Coronary artery (tissue), 2 donors: ENCODE measurements around the gene FCRL4.
"Not testable (repeated sequence)": the region's sequence is repeated elsewhere in the genome, so short reads cannot be mapped to it uniquely, and the experiment has no call there.

Experiments
- DNase-seq: peaks from one replicate; pipeline ENCODE4 v3.0.0-alpha.2; 2017; ENCODE audit warnings: low spot score
- H3K27ac ChIP-seq, 2 donors: fragments of 200-600 bp; sonication (generic); one replicate each; pipeline ENCODE4 v1.5.1; 2016 to 2019
- H3K4me3 ChIP-seq: fragments of 200-600 bp; sonication (generic); 2 replicates; pipeline ENCODE4 v1.5.1; 2016; ENCODE audit warnings: mild to moderate bottlenecking, moderate library complexity
- CTCF ChIP-seq: fragments of 200-600 bp; sonication (generic); IDR thresholded peaks from one replicate; pipeline ENCODE4 v1.5.1; 2019; ENCODE audit warnings: antibody characterized with exemption

Gene FCRL4

GRCh38 chr1:157558119-157558518 is 39.8 kb downstream of the FCRL4 start:
- TF ChIP-seq CTCF, result no peak
- no peak for DNase-seq
- no peak overlapping the region for H3K4me3 ChIP-seq
- H3K27ac ChIP-seq, result no peak overlapping the region

- no peak for DNase-seq
- no peak within 1 kb of the TSS for H3K4me3 ChIP-seq
- no peak within 1 kb of the TSS for H3K27ac ChIP-seq
- no peak for TF ChIP-seq CTCF
Measured at GRCh38 chr1:157551694-157552693, 45.9 kb downstream of the FCRL4 start, which contains the start of gene FCRL5. TSS of gene FCRL5 (minus strand) at chr1:157552515. CDS start at chr1:157552362, 153 bp downstream.

- not testable (repeated sequence) for H3K27ac ChIP-seq, H3K4me3 ChIP-seq, DNase-seq
Measured at GRCh38 chr1:157548081-157548480, 49.8 kb downstream of the FCRL4 start.

GRCh38 chr1:157542676-157543075 is 55.2 kb downstream of the FCRL4 start:
- TF ChIP-seq CTCF, result no peak
- Histone ChIP-seq H3K4me3 (no peak overlapping the region), H3K27ac (no peak overlapping the region)
- DNase-seq, result no peak

GRCh38 chr1:157540852-157541251 is 57.0 kb downstream of the FCRL4 start:
- no peak for DNase-seq
- TF ChIP-seq CTCF, result no peak
- H3K27ac ChIP-seq, result no peak overlapping the region
- no peak overlapping the region for H3K4me3 ChIP-seq

- no peak for TF ChIP-seq CTCF
- no peak for DNase-seq
- Histone ChIP-seq H3K4me3 (no peak overlapping the region), H3K27ac (no peak overlapping the region)
Measured at GRCh38 chr1:157540160-157540748, 57.6 kb downstream of the FCRL4 start.

- TF ChIP-seq CTCF, result no peak
- Histone ChIP-seq H3K4me3 (no peak overlapping the region), H3K27ac (no peak overlapping the region)
- no peak for DNase-seq
Measured at GRCh38 chr1:157539568-157539967, 58.3 kb downstream of the FCRL4 start.
